ENCODE data around the gene YRDC.

The YRDC gene

DNA sequence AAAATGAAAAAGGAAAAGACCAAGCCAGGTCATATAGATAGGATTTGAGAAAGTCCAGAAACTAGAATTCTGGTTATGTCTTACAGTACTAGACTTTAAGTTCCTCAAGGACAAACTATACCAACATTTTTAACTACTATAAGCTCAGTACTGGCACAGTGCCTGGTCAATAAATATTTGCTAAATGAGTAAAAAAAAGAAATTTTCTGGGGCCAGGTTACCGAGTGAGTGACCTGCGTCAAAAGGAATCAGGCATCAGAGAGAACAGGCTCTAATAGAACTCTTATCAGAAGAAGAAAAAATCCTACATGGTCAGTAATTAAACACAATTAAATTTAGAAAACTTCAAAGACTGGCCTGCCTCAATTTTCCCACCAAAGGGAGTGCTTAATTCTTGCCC is 23.8 kb upstream of the YRDC start:
- Mint-ChIP-seq H3K27ac (no peak overlapping the region), H3K4me1 (no peaks in the 10 kb centered on the region), H3K27me3 (no peaks in the 10 kb centered on the region), H3K4me3 (no peak overlapping the region), H3K36me3 (peaks cover 63% of the 10 kb centered on the region), H3K9me3 (no peaks in the 10 kb centered on the region)
- ATAC-seq, result no peak

- H3K27ac Mint-ChIP-seq, result no peak overlapping the region
- H3K36me3 Mint-ChIP-seq, result peaks cover 63% of the 10 kb centered on the region
- H3K9me3 Mint-ChIP-seq, result no peaks in the 10 kb centered on the region
- no peaks in the 10 kb centered on the region for H3K27me3 Mint-ChIP-seq
- ATAC-seq, result no peak
- no peaks in the 10 kb centered on the region for H3K4me1 Mint-ChIP-seq
- H3K4me3 Mint-ChIP-seq, result no peak overlapping the region
Measured at GRCh38 chr1:37831109-37831508, 23.1 kb upstream of the YRDC start.

DNA sequence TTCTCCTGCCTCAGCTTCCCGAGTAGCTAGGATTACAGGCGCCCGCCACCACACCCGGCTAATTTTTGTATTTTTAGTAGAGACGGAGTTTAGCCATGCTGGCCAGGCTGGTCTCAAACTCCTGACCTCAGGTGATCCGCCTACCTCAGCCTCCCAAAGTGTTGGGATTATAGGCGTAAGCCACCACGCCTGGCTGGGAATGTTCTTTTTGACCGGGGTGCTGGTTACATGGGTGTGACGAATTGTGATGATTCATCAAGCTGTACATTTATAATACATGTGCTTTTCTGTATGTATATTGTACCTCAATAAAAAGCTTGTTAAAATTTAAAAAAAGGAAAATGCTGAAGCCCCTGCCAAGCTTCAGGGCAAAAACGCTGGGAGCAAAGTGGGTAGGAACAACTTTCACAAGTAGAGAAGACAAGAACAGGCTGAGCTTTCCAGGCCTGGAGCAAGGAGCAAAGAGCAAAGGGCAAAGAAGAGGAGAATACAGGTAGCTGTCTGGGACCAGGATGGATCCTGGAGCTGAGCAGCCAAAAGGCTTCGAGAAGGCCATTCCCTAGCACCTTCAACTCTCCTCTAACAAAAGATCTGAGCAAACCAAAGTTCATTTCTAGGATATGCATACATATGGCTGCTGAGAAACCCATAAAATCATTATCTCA is 20.5 kb upstream of the YRDC start:
- Mint-ChIP-seq H3K27me3 (no peaks in the 10 kb centered on the region), H3K9me3 (no peaks in the 10 kb centered on the region), H3K36me3 (peaks cover 58% of the 10 kb centered on the region), H3K27ac (no peak overlapping the region), H3K4me1 (peaks cover 13% of the 10 kb centered on the region), H3K4me3 (no peak overlapping the region)
- no peak for ATAC-seq

GRCh38 chr1:37825506-37825905 is 17.5 kb upstream of the YRDC start:
- H3K27ac Mint-ChIP-seq, result peak overlapping the region; percentile 66

GRCh38 chr1:37824001-37824400 is 16.0 kb upstream of the YRDC start:
- no peak for ATAC-seq
- no peaks in the 10 kb centered on the region for H3K27me3 Mint-ChIP-seq
- H3K36me3 Mint-ChIP-seq, result peaks cover 63% of the 10 kb centered on the region
- H3K4me1 Mint-ChIP-seq, result peaks cover 27% of the 10 kb centered on the region
- no peak overlapping the region for H3K4me3 Mint-ChIP-seq
- H3K9me3 Mint-ChIP-seq, result no peaks in the 10 kb centered on the region
- no peak overlapping the region for H3K27ac Mint-ChIP-seq

More at GRCh38 chr1:37825506-37825905, 17.5 kb upstream of the YRDC start:
- Mint-ChIP-seq H3K4me1 (peaks cover 17% of the 10 kb centered on the region), H3K4me3 (no peak overlapping the region), H3K9me3 (no peaks in the 10 kb centered on the region), H3K36me3 (peaks cover 64% of the 10 kb centered on the region), H3K27me3 (no peaks in the 10 kb centered on the region)
- ATAC-seq, result no peak

DNA sequence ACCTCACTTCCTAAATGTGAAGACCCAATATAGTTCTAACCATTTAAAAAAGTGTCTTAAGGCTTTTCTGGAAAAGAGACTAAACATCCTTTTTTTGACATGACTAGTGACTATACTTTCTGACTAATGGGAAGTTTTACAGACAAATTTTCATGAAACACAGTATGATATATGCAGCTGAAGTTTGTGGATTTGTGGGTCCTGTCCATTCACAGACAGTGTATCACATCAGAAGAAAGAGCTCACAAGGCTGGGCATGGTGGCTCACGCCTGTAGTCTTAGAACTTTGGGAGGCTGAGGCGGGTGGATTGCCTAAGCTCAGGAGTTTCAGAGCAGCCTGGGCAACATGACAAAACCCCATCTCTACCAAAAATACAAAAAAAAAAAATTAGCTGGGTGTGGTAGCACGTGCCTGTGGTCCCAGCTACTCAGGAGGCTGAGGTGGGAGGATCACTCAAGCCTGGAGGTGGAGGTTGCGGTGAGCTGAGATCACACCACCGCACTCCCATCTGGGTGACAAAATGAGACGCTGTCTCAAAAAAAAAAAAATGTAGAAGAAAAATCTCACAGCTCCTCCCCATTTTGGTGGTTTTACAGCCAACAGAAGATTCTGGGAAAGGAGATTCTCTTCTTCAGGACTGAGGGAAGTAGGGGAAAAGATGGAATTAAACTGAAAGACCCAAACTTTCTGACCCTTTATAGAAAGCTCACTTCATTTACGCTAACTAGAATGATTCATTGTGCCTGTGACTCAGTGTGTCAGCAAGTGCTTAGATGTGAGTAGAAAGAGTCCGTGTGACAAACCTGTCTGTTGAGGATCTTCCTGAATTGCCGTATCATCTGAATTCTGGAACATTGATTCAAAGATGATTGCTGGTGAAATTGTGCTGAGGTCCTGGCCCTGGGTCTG is 15.2 kb upstream of the YRDC start:
- ATAC-seq, result no peak
- Mint-ChIP-seq H3K27me3 (no peaks in the 10 kb centered on the region), H3K36me3 (peaks cover 62% of the 10 kb centered on the region), H3K9me3 (no peaks in the 10 kb centered on the region), H3K27ac (no peak overlapping the region), H3K4me1 (peaks cover 27% of the 10 kb centered on the region), H3K4me3 (no peak overlapping the region)

- H3K27ac Mint-ChIP-seq, result no peak overlapping the region
- no peak for ATAC-seq
- peaks cover 27% of the 10 kb centered on the region for H3K4me1 Mint-ChIP-seq
- H3K9me3 Mint-ChIP-seq, result no peaks in the 10 kb centered on the region
- H3K4me3 Mint-ChIP-seq, result no peak overlapping the region
- peaks cover 60% of the 10 kb centered on the region for H3K36me3 Mint-ChIP-seq
- no peaks in the 10 kb centered on the region for H3K27me3 Mint-ChIP-seq
Measured at GRCh38 chr1:37821481-37821880, 13.5 kb upstream of the YRDC start.

GRCh38 chr1:37817481-37817880 is 9.5 kb upstream of the YRDC start:
- no peaks in the 10 kb centered on the region for H3K27me3 Mint-ChIP-seq
- H3K9me3 Mint-ChIP-seq, result no peaks in the 10 kb centered on the region
- H3K4me1 Mint-ChIP-seq, result peaks cover 14% of the 10 kb centered on the region
- no peak for ATAC-seq
- peaks cover 56% of the 10 kb centered on the region for H3K36me3 Mint-ChIP-seq
- H3K4me3 Mint-ChIP-seq, result no peak overlapping the region
- peak overlapping the region; percentile 46 for H3K27ac Mint-ChIP-seq

- Mint-ChIP-seq H3K27me3 (no peaks in the 10 kb centered on the region), H3K36me3 (peaks cover 35% of the 10 kb centered on the region), H3K4me3 (no peak overlapping the region), H3K27ac (no peak overlapping the region), H3K4me1 (peaks cover 25% of the 10 kb centered on the region), H3K9me3 (no peaks in the 10 kb centered on the region)
- no peak for ATAC-seq
Measured at GRCh38 chr1:37814252-37814651, 6.2 kb upstream of the YRDC start.

GRCh38 chr1:37813529-37814145 is 5.6 kb upstream of the YRDC start:
- Mint-ChIP-seq H3K4me3 (no peak overlapping the region), H3K4me1 (peaks cover 31% of the 10 kb centered on the region), H3K9me3 (no peaks in the 10 kb centered on the region), H3K27ac (no peak overlapping the region), H3K36me3 (peaks cover 39% of the 10 kb centered on the region), H3K27me3 (no peaks in the 10 kb centered on the region)
- no peak for ATAC-seq

DNA sequence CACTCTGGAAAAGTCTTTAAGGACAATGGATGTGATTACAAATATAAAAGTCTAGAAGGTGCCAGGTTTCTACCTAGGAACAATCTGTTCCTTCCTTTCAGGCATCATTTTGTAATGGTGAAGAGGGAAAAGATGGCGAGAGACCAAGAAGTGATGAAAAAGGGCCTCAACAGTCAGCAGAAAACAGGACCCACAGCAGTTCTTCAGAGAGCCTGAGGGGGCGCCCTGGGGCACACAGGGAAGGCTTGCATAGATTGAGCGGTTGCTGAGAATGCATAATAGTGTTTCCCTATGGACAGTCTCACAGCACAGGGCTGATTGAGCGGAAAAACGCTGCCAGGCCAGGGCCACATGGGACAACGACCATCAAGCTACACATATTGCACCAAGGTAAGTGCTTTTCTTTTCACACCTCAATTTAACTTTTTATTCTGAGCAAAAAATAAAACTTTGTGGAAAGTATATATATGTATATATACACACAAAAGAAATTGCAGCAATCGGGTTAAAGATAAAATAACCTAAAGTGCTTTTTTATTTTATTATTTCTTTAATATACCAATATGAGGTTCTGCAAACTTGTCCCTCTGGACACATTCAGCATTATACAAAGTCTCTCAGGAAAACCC is 3.1 kb upstream of the YRDC start:
- ATAC-seq, result no peak
- Mint-ChIP-seq H3K36me3 (peaks cover 28% of the 10 kb centered on the region), H3K4me1 (peaks cover 37% of the 10 kb centered on the region), H3K27ac (peak overlapping the region; percentile 53), H3K4me3 (no peak overlapping the region), H3K27me3 (no peaks in the 10 kb centered on the region), H3K9me3 (no peaks in the 10 kb centered on the region)

- no peak for ATAC-seq
- Mint-ChIP-seq H3K27me3 (no peaks in the 10 kb centered on the region), H3K4me3 (no peak overlapping the region), H3K4me1 (peaks cover 37% of the 10 kb centered on the region), H3K36me3 (peaks cover 20% of the 10 kb centered on the region), H3K27ac (peak overlapping the region; percentile 53), H3K9me3 (no peaks in the 10 kb centered on the region)
Measured at GRCh38 chr1:37809942-37810341, 1.9 kb upstream of the YRDC start.

- Mint-ChIP-seq H3K4me3 (peak overlapping the region; percentile 87), H3K4me1 (peaks cover 43% of the 10 kb centered on the region), H3K27me3 (no peaks in the 10 kb centered on the region), H3K9me3 (no peaks in the 10 kb centered on the region), H3K27ac (peak overlapping the region; percentile 88), H3K36me3 (peaks cover 21% of the 10 kb centered on the region)
- ATAC-seq, result peak; percentile 77
Measured at GRCh38 chr1:37808369-37809319, 636 bp upstream of the YRDC start.

DNA sequence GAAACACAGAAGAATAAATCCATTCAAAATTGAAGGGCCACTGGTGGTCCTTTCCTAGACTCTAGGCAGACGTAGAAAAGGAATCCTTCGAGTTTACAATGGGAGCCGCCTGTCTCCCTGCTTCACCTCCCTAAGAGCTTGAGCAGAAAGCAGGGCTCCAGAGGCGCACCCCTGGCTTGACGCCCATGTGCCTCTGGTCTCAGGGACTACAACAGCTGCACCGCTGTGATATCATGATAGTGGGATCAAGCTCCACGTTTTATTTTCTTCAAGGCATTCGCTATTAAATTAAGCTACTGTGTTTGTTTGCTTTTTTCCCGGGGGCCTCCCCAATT is 821 bp downstream of the YRDC start:
- no peak for ATAC-seq
- H3K4me3 Mint-ChIP-seq, result peak overlapping the region; percentile 85
- H3K27ac Mint-ChIP-seq, result peak overlapping the region; percentile 88
- no peaks in the 10 kb centered on the region for H3K9me3 Mint-ChIP-seq
- H3K4me1 Mint-ChIP-seq, result peaks cover 49% of the 10 kb centered on the region
- no peaks in the 10 kb centered on the region for H3K27me3 Mint-ChIP-seq
- H3K36me3 Mint-ChIP-seq, result peaks cover 33% of the 10 kb centered on the region
